ENCODE measurements around the gene ATP6V1D. TPM values are rescaled to one million over a fixed set of nuclear protein-coding genes. Genes with fewer than 3 reads are reported as not detected.
"Not testable (repeated sequence)": the region's sequence is repeated elsewhere in the genome, so short reads cannot be mapped to it uniquely, and the experiment has no call there.

Gene ATP6V1D
- polyA plus RNA-seq, 10 donors: 67.4 to 83.7 (median 74.6) TPM

GRCh38 chr14:67372833-67373232, 13.2 kb upstream of the ATP6V1D start:
- no peak for DNase-seq

GRCh38 chr14:67371247-67372148, 11.9 kb upstream of the ATP6V1D start:
- DNase-seq: no peak

- no peak for DNase-seq
Observed at GRCh38 chr14:67370830-67371229, 11.2 kb upstream of the ATP6V1D start.

- no peak for DNase-seq
Observed at GRCh38 chr14:67365476-67365875, 5.9 kb upstream of the ATP6V1D start.

- no peak for DNase-seq
Observed at GRCh38 chr14:67360470-67361206, 1.0 kb upstream of the ATP6V1D start.

GRCh38 chr14:67358924-67359774, 455 bp downstream of the ATP6V1D start:
- DNase-seq: no peak

GRCh38 chr14:67357969-67358354, 1.6 kb downstream of the ATP6V1D start:
- DNase-seq: no peak

GRCh38 chr14:67357186-67357968, 2.2 kb downstream of the ATP6V1D start:
- DNase-seq: no peak

GRCh38 chr14:67352055-67352454, 7.5 kb downstream of the ATP6V1D start:
- no peak for DNase-seq

- DNase-seq: no peak
Observed at GRCh38 chr14:67345583-67345982, 14.0 kb downstream of the ATP6V1D start.

GRCh38 chr14:67343601-67344230, 15.9 kb downstream of the ATP6V1D start:
- DNase-seq: no peak

- DNase-seq: not testable (repeated sequence)
Observed at GRCh38 chr14:67341231-67341630, 18.4 kb downstream of the ATP6V1D start.

- DNase-seq: no peak
Observed at GRCh38 chr14:67335781-67336180, 23.8 kb downstream of the ATP6V1D start.

GRCh38 chr14:67332468-67332867, 27.1 kb downstream of the ATP6V1D start:
- DNase-seq: no peak

GRCh38 chr14:67331368-67332125, 28.1 kb downstream of the ATP6V1D start:
- DNase-seq: no peak

- DNase-seq: not testable (repeated sequence)
Observed at GRCh38 chr14:67329666-67330065, 29.9 kb downstream of the ATP6V1D start.

GRCh38 chr14:67319142-67319541, 40.5 kb downstream of the ATP6V1D start:
- DNase-seq: no peak

GRCh38 chr14:67317822-67318221, 41.8 kb downstream of the ATP6V1D start:
- DNase-seq: no peak

- DNase-seq: no peak
Observed at GRCh38 chr14:67313153-67313552, 46.5 kb downstream of the ATP6V1D start.

- DNase-seq: no peak
Observed at GRCh38 chr14:67311868-67312267, 47.7 kb downstream of the ATP6V1D start.
